Stimulated activated CD8-positive, alpha-beta memory T cell treated with anti-CD3 and anti-CD28 coated beads, Interleukin-4, amount 100 ng/mL, for 1 hour (primary cell): ENCODE results near the gene CNIH2.
A peak's percentile ranks its signal among the peaks of the same experiment; 100 is the strongest.
"Not testable (repeated sequence)": the region's sequence is repeated elsewhere in the genome, so short reads cannot be mapped to it uniquely, and the experiment has no call there.

ENCODE experiments used
- DNase-seq, 2 donors: peaks; one replicate each; pipeline ENCODE4 v3.0.0-alpha.2; 2020; ENCODE audit warnings: low read depth in 2 of 2, low spot score in 1 of 2

CNIH2 gene

DNA sequence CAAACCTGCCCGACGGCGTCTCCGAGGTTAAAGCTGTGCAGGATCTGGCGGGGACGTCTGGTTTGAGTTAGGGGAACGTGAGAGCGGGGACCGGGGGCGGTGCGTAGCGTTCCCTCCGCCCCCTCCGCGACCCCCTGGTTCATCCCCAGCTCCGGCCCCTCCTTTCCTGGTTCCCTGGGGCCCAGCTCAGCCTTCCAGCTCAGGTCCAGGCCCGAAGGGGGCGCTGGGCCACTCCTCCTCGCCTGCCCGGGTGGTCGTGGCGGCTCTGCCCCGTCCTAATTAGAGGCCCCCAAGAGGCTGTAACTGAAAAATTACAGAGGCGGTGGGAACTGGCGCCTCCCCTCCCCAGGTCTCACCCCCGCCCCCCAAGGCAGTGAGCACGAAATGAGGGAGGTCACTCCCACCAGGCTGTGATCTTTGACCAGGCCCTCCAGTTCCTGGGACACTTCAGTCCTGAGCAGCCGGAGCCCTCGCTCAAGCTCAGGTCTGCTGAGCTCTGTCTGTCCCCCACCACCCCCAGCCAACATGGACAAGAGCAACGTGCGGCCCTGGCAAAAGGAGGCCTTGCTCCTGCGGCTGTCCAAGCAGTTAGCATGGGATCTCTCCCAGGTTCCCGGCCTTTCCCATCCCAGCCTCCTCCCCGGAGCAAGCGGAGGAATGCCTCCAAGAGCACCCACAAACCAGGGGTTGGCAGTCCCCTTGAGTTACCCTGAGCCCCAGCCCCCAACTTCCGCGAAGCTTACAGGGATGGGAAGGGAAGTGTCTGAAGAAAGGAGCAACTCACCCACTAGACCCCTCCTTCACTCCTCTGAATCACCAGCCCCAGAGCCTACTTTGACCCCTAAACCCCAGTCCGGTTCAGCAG lies 35.6 kb downstream of the CNIH2 start:
- no peak for DNase-seq

DNA sequence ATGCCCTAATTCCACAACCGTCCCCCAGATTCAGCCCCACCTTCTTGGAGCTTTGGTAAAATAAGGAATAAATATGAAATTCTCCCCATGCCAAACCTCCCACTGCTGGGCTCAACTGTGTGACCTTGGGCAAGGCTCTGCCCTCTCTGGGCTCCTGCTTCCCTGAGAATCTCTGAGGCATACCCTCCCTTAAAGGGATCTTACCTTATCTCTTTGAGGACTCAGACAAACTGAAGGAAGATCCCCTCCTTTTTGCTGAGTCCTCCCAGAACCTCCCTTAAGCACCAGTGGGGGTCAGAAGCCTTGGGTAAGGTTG lies 36.2 kb downstream of the CNIH2 start:
- DNase-seq, result no peak

DNA sequence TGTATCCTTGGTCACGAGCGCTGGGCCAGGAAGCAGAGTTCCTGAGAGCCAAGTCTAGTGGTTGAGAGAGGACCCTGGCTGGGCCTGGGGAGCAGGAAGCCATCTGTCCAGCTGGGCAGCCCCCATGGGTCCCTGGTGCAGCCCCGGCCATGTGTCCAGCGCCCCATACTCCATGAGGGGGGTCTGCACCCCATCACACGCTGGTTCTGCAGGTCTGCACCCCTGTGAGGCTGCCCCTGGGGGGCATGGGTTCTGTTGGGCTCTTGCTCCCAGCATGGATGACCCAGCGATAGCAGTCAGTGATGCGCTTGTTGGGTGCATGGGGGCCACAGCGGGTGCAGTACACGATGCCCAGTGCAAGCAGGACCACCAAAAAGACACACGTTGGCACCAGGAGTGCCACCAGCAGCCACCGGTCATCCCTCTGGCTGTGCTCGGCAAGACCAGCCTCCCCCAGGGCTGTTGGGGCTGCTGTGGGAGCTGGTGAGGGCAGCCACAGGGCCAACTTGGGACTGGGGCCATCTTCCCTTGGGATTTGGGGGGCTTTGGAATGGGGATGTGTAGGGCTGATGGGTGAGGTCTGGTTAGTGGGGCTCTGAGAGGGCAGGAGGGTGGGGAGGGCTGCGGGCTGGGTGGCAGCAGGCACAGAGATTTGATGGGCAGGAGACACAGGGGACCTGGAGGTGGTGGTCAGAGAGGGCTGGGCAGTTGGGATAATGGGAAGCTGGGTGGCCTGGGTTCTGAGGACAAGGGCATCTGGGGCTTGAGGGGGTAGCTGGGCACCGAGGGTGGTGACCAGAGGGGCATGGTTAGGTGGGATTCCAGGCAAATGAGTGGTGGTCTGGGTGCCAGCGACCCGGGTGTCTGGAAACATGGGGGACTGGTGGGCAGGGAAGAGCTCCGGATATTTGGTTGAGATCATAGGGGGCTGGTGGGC lies 36.9 kb downstream of the CNIH2 start:
- no peak for DNase-seq

DNA sequence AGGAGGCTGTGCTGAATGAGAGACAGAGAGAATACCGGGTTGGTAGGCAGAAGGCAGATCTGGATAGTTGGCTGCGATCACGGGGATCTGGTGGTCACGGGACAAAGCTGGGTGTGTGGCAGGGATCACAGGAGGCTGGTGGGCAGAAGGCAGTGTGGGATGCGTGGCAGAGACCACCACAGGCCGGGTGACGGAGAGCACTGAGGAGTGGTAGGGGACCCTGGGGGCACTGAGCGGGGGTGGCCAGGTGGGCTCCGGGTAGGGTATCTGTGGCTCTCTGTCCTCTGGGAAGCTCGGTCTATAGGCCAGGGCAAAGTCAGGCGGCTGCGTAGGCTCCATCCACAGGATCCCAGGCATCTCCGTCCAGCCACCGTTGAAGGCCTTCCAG lies 37.5 kb downstream of the CNIH2 start:
- DNase-seq, result no peak

DNA sequence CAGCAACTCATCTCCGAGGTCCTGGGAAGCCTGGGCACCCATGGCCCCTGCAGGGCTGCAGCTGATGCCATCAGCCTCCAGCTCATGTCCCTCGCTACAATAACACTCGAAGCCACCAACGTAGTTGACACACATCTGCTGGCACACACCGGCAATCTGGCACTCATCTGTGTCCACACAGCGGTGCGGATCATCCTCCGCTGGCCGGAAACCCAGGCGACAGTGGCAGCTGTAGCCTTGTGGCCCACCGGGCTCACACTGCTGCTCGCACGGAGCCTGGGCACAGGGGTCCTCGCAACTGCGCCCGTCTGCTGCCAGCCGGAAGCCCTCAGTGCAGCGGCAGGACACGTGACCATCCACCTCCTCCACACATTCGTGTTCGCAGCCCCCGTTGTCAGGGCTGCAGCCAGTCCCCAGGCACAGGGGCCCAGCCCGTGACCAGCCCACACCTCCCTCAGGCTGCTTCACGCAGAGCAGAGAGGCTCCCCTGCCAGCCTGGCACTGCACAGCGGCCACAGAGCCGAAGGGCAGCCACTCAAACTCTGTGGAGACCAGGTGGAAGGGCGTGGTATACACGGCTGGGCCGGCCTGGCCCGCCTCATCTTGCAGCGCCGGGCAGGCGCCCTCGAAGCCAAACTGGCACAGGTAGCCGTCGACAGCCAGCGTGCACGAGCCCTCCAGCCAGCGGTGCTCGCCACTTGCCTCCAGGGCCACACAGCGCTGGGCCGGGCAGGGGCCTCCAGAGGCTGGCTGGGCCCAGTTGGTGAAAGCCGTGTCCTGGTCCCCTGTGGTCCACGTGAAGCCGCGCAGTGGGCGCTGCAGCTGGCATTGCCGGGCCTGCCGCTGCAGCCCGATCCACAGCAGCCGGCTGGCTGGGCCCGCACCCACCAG lies 38.2 kb downstream of the CNIH2 start:
- DNase-seq, result no peak

DNA sequence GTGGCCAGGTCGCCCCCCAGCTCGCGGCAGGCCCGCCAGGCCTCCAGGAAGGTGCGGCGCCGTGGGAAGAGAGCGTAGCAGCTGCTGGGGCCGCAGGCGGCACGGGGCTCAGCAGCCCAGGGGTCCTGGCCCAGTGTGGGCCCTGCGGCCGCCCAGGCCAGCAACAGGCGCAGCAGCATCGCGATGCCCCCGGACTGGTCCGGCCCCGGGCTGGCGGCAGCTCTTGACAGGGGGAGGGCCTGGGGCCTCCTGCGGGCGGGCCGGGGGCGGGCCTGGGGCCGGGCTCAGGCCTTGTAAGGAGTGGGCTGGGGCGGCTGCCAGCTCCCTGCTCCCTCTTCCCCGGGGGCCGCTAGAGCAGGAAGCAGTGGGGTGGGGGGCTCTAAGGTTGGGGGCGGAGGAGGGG lies 38.9 kb downstream of the CNIH2 start, which contains the start of gene CD248:
Gene CD248 (minus strand): TSS at position 196 of the 403 bp plus-strand sequence. CDS start 17 bp downstream, at position 179.
- DNase-seq, result no peak

DNA sequence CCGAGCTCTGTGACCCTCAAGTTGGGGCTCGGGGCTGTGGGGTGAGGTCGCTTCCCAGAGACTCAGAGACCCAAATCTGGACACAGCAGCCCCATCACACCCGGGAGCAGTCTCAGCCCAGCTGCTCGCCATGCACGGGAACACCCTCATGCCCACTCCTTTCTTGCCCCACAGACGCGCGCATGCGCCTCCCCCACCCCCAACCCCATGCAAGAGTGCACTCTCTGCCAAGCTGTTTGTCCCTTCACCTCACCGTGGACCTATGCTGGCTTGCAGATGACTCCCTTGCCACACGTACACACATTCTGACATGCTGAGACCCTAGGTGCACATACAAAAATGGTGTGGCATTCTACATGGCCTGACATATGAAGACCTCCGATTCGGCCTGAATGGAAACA lies 39.3 kb downstream of the CNIH2 start:
- DNase-seq, result no peak

DNA sequence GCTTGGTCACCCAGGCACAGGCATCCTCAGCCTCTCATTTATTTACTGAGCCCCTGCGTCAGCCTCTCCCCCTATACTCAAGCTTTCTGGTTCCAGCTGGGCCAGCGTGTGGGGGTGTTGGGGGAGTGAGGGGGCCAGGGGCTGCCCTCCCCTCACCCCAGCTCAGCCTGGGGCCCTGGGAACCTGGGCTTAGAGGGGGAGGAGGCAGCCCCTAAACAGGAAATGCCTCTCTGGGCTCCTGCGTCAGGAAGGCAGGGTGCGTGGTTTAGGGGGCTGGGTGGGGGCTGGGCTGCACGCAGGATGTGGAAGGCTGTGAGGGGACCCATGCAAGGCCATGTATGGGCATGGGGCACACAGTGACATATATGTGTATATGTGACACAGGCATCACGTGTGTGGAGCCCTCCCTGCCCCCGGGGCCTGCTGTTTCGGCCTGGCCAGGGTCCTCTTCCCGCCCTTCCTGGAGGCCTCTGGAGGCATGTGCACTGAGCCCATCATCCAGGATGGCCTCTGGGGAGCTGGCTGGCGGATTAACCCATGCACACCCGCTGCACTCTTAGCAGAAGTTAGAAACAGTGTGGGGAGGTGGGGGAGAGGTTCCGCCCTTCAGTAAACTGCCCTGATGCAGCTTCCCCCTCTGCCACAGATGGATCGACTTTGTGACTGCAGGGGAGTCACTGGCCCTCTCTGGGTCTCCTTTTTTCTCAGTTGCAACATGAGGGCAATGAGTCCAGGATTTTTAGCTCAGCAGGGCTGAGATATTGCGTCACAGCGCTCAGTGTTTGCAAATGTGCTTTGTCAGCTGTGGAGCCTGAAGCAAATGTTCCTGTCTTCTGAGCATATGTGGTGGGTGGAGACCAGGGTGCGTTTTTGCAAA lies 40.0 kb downstream of the CNIH2 start:
- peak in 1 of 2 donors; percentile 63 for DNase-seq

DNA sequence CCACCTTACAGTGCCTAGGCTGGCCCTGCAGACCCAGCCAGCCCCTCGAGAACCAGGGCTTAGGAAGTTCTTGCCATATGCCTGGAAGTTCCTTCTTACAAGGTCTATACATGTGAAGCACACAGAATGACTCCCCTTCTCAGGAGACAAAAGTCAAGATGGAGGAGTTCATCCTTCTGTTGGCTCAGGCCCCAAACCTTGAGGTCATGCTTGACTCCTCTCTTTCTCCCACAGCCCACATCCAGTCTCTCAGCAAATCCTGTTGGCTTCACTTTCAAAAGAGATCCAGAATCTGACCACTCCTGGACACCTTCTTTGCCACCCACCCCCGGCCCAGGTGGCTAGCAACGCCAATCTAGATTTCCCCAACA lies 40.6 kb downstream of the CNIH2 start:
- DNase-seq, result no peak

DNA sequence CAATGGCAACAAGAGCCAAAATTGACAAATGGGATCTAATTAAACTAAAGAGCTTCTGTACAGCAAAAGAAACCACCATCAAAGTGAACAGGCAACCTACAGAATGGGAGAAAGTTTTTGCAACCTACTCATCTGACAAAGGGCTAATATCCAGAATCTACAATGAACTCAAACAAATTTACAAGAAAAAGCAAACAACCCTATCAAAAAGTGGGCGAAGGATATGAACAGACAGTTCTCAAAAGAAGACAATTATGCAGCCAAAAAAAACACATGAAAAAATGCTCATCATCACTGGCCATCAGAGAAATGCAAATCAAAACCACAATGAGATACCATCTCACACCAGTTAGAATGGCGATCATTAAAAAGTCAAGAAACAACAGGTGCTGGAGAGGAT lies 42.3 kb downstream of the CNIH2 start:
- not testable (repeated sequence) for DNase-seq

DNA sequence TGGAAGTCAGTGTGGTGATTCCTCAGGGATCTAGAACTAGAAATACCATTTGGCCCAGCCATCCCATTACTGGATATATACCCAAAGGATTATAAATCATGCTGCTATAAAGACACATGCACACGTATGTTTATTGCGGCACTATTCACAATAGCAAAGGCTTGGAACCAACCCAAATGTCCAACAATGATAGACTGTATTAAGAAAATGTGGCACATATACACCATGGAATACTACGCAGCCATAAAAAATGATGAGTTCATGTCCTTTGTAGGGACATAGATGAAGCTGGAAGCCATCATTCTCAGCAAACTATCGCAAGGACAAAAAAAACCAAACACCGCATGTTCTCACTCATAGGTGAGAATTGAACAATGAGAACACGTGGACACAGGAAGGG lies 42.8 kb downstream of the CNIH2 start:
- DNase-seq, result not testable (repeated sequence)

DNA sequence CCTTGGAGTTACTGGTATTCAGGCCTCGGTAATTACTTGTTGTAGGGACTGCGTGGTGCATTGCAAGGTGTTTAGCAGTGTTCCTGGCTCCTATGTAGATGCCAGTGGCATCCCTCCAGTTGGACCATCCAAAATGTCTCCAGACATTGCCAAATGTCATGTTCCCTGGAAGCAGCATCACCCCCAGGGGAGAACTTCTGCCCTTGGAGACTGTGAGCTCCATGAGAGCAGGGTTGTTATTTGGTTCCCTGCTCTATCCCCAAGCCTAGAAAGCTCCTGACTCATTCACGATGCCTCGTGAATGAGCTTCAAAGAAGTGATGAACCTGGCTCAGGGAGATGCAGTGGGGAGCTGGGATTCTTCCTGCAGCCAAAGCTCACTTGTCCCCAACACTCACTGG lies 43.6 kb downstream of the CNIH2 start:
- DNase-seq, result no peak

DNA sequence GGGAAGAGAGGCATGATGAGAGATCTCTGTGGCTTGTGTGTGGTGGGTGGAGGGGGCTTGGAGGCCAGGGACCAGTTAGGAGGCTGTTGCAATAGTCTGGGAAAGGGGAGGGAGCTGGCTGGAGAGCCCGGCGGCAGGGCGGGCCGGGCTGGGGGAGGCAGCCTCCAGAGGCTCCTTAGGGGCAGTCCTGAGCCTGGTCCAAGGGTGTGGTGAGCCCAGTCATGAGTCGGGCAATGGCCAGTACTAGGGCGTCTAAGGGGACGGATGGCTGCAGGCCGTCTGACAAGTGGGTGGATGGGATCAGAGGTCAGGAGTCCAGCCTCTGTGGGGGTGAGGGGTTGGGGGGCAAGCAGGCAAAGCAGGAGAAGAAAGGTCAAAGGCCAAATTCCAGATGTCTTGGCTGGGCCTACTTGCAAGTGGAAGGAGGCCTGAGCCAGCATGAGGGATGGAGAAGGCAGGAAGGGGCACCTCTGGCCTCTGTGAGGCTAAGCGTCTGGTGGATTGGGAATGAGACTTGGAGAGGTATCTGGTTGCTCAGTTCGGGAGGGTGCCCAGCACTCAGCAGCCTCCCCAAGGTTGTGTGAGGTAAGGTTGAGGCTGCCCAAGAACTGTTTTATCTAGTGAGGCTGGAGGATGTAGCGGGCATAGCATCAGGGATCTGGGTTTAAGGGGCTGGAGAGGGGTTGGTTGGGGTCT lies 44.9 kb downstream of the CNIH2 start:
- DNase-seq, result no peak

DNA sequence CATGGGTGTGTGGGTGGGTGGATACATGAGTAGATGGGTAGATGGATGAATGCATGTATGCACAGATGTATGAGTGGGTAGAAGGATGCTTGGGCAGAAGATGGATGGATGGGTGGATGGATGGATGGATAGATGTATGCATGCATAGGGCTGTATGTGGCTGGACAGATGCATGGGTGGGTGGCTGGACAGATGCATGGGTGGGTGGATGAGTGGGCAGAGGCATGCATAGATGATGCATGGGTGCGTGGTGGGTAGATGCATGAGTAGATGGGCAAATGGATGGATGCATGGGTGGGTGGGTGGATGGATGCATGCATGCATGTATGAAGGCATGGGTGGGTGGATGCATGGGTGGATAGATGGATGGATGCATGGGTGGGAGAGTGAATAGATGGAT lies 45.7 kb downstream of the CNIH2 start:
- DNase-seq, result no peak

DNA sequence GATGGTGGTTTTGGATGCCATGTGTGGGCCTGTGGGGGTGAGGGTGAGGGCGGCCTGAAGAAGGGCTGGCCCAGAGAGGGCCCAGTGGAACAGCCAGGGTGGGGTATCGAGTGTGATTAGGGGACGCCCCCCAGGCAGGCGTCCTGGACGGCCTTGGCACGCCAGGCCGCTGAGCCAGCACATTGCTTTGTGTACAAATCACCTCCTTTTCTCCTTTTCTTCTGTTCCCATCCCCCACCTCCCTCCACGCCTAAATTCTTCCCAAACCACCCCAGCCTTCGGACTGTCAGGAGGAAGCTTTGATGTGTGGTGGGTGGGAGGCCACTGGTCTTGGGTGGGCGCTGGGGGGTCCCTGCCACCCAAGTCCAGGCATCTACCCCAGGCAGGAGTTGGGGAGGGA lies 46.7 kb downstream of the CNIH2 start:
- DNase-seq, result no peak

DNA sequence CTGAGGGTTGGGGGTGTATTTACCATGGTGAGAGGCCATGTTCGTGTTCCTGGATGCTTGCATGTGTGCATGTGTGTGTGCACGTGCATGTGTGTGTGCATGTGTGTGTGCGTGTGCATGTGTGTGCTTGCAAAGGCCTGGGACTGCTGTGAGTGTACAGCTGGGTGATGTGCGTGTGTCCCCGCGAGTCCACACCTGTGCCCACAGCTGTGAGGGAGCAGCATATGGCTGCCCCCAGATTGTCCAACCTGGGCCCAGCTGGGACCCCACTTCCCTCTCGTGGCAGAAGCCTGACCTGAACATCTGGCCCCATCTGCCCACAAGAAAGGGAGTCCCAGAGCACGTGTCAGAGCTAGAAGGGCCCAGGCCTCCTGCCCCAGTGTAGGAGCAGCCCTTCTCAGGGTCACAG lies 47.3 kb downstream of the CNIH2 start:
- no peak for DNase-seq

DNA sequence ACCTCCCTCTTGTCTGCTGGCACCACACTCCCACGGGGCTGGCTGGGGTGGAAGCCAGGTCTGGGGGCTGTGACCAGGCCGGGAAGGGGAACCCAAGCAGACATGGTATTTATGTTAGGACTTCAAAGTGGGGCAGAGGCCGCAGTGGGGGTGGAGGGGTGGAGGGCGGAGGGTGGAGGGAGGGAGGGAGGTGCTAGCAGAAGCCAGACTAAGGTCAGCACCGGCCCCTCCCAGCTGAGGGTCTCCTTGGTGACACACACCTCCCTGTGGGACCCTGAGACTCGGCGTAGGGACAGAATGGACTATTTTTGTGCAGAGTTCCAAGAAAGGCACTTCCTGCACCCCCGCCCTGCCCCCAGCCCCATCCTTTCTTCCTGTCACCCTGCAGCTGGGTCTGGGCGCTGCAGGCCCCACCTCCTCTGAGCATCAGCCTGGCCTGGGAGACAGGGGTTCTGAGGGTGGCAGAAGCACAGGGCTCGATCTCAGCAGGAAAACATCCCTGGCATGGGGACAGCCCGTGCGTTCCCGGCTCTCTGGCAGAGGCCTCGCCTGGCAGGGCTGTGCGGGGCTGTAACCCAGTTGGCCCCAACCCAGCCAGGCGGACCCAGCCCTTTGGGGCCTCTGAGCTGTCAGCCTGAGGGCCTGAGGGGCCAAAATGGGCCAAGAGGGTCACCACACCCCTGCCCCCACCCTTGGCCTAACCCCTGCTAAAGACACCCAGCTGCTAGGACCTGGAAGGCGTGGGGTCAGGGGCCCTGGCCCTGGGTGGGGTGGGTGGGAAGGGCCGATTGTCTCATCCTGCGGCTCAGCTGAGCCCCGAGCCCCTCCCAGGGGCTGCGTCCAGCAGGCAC lies 48.5 kb downstream of the CNIH2 start:
- DNase-seq, result no peak

DNA sequence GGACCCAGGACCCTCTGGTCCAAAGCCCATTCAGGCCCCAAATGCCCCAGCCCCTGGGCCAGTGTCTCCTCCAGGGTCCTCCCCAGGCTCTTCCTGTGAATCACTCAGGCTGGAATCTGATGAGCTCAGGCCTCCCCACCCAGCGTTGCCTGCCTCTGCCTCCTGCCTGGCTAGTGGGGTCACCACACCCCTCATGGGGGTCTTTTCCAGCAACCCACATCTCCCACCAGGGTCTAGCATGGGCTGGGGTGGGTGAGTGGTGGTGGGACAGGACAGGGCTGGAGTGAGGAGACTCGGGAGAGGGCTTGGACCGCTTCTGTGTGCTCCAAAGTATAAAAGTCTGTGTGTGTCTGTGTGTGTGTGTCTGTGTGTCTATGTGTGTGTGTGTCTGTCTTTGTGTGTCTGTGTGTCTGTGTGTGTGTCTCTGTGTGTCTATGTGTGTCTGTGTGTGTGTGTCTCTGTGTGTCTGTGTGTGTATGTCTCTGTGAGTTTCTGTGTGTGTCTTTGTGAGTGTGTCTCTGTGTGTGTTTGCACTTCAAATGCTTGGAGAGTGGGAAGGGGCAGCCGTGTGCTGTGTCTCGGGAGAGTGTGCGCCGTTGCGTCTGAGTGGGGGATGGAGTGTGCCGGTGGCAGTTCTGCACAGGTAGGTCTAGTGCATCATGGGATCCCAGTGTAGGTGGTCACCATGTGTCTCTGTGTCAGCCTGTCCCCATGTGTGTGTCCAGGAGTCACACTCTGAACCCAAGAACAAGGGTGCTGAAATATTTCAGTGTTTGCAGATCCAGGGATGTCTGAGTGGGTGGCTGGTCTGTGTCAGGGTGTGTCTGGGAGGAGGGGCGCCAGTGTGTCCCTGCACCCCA lies 49.4 kb downstream of the CNIH2 start:
- no peak for DNase-seq
